ENCODE measurements around the gene CHRDL2.
"Not testable (repeated sequence)": the region's sequence is repeated elsewhere in the genome, so short reads cannot be mapped to it uniquely, and the experiment has no call there.

The CHRDL2 gene, protein sequence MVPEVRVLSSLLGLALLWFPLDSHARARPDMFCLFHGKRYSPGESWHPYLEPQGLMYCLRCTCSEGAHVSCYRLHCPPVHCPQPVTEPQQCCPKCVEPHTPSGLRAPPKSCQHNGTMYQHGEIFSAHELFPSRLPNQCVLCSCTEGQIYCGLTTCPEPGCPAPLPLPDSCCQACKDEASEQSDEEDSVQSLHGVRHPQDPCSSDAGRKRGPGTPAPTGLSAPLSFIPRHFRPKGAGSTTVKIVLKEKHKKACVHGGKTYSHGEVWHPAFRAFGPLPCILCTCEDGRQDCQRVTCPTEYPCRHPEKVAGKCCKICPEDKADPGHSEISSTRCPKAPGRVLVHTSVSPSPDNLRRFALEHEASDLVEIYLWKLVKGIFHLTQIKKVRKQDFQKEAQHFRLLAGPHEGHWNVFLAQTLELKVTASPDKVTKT

GRCh38 chr11:74731301-74732094 lies at the start of gene CHRDL2:
Gene CHRDL2 (minus strand): TSS chr11:74731426. CDS start chr11:74730888, 538 bp downstream.
- no peak for DNase-seq

GRCh38 chr11:74780248-74781005 lies 49.2 kb upstream of the CHRDL2 start:
- no peak for DNase-seq

GRCh38 chr11:74778581-74778980 lies 47.4 kb upstream of the CHRDL2 start:
- no peak for DNase-seq

DNA sequence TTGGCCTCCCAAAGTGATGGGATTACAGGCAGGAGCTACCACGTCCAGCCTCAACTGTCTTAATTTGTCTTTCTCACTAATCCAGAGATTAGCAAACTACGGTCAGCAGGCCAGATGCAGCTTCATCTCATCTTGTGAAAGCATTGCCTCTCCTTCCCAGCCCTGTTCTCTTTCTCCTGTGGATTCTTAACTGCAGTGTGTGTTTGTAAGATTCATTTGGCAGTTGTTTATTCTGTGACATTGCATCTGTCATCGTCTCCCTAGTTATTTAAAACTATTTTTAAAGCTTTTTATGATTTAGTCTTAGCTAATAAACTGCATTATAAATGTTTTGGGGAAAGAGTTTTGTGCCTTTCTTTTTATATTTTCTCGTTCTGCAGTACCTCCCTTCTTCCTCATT lies 46.7 kb upstream of the CHRDL2 start:
- no peak for DNase-seq

DNA sequence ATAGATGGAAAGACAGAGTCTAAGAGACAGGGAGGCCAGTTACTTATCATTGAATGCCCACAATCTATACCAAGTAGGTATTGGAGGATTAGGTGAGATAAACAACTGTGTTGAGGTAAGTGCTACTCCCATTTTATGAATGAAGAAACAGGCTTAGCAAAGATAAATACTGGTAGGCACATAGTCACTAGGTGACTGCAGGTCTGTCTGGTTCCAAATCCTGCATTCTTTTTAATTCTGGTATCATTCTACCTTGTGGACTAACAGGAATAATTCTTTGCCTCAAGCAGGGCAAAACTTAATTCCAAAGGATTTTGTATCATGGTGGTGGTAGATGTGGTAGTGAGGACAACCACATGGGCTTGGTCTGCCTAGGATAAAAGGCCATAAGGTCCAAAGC lies 45.8 kb upstream of the CHRDL2 start:
- DNase-seq, result no peak

GRCh38 chr11:74776546-74776945 lies 45.3 kb upstream of the CHRDL2 start:
- no peak for DNase-seq

DNA sequence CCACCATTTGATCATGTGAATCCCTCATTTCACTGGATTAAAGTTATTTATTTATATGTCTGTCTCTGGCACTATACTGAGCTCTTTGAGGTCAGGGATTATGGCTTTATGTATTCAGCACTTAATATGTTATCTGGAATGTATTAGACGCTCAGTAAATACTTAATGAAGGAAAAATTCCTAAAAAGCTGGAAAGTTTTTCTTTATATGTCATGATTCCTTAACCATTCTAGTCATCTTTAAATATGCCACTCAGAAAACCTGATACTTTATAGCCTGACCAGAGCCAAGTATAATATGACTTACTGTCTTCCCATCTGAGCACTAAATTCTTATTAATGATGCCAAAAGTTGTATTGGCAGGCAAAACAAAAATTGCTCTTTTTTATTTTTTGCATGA lies 44.5 kb upstream of the CHRDL2 start:
- DNase-seq, result no peak

GRCh38 chr11:74773476-74773875 lies 42.2 kb upstream of the CHRDL2 start:
- no peak for DNase-seq

- no peak for DNase-seq
These were observed 39.9 kb upstream of the CHRDL2 start for GRCh38 chr11:74771139-74771538.

DNA sequence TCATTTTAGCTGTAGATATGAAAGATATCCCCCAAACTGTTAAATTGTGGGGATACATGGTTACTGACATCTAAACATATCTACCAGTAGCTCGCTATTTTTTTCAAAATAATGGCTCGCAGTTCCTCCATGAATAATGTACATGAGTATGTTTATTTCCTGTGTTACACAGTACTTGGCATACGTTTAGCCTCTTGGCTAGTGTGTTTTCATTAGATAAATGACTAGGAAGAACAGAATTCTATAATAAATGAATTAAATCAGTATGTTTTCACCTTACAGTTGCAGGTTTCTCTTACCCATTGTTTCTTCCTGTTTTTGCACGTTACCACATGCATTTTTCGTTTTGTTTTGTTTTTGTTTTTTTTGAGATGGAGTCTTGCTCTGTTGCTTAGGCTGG lies 39.2 kb upstream of the CHRDL2 start:
- no peak for DNase-seq

DNA sequence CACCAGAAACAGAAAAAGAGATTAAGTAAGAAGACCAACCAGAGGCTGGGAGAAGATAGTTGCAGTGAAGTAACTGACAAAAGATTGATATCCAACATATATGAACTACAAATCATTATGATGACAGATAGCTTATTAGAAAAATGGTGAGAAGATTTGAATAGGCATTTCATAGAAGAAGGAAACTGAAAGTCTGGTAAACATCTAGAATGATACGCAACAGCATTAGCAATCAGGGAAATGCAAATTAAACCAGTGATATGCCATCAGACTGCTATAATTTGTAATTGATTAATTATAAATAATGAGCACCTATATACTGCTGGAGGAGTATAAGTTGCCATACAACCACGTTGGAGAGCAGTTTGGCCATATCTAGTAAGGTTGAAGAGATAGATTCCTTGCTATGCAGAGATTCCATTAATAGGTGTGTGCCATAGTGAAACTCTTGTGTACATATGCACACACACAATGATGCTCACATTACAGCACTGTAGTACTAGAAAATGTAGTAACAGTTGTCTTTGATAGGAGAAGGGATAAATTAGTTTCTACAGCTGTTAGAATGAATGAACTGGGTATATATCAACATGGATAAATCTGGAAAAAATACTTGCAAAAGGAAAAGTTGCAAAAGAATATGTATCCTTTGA lies 38.0 kb upstream of the CHRDL2 start:
- no peak for DNase-seq

GRCh38 chr11:74768172-74768651 lies 37.0 kb upstream of the CHRDL2 start:
- DNase-seq, result not testable (repeated sequence)

- DNase-seq, result no peak
These were observed 35.7 kb upstream of the CHRDL2 start for GRCh38 chr11:74766905-74767304.

GRCh38 chr11:74756571-74756970 lies 25.3 kb upstream of the CHRDL2 start:
- no peak for DNase-seq

- DNase-seq, result no peak
These were observed 24.3 kb upstream of the CHRDL2 start for GRCh38 chr11:74755395-74755995.

DNA sequence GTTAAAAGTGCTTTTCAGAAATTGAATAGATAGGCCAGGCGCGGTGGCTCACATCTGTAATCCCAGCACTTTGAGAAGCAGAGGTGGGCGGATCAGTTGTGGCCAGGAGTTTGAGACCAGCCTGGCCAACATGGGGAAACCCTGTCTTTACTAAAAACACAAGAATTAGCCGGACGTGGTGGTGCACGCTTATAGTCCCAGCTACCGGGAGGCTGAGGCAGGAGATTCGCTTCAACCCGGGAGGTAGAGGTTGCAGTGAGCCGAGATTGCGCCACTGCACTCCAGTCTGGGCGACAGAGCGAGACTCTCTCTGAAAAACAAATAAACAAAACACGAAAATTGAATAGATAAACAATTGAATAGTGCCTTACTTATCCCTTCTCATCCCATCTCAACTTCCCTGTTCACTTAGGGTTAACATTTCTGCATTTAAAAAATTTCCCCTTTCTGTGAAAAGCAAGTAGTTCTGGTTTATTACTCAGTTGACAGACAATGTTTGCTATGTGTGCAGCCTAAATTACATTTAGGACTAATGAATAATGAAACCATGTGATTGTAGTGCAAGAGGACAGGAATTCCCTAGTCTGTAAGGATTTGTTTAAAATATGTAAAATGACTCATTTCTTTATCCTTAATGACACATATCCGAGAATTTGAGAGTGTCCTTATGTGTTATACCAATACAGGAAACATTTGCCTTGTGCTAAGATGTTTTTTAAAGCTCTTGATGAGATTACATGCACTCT lies 23.5 kb upstream of the CHRDL2 start:
- DNase-seq, result peak; percentile 64

DNA sequence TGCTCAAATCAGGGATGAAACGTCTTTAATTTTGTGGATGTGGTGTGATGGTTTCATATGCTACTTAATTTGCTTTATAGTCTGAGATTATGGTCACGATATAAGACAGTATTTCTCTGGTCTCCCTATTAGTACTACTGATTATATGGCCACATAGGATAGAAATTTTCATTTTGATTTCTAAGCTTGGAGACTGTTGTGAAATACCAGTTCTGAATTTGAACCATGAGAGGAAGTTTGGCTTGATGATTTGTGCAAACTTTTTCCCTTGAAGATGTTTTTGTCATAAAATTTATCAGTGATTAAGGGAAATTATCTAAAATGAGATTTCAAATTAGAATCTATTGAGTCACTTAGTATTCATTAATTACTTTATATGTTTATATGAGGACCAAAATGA lies 20.1 kb upstream of the CHRDL2 start:
- DNase-seq, result no peak

GRCh38 chr11:74750598-74750997 lies 19.4 kb upstream of the CHRDL2 start:
- not testable (repeated sequence) for DNase-seq

- no peak for DNase-seq
These were observed 18.7 kb upstream of the CHRDL2 start for GRCh38 chr11:74749965-74750296.

GRCh38 chr11:74749127-74749964 lies 18.1 kb upstream of the CHRDL2 start:
- peak; percentile 61 for DNase-seq

All from NCI-H226 (cell line).